ENCODE measurements around the gene STK40.

DNA sequence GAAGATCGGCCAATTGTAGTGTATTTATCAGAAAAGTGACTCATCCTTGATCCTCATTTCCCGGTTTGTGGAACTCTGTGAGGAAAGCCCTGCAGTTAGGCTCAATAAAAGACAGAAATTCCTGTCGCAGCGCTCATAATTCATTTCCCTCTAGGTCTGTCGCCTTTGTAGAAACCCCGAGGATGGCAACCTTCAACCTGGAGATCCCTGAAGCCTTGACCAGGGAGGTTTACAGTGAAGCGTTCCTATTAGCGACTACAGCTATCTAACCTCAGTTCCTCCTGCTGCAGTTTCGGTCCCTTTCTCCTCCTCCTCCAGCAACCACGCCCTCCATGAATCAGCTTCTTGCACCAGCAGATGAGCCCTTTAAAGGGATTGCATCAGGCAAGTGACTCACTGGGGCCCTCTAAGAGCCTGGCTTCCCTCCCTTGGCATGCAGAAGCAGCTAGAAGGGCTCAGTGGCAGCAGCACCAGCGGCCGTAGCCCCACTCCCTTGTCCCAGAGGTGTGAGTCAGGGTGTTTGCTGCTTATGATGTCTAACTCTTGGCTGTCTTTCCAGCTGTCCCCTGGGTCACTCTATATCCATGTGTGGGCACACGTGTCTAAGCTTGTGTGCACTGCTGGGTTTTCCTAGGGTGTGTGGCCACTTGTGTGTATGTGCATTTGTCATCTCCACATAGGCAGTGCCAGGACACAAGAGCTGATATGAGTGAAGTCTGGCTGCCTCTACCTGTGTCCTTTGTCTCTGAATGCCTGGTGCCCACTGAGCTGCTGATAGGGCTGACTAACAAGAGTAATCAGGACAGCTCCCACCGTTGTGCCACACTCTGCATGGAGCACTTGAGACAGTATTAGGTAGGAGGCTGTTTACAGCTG, 779 bp upstream of the STK40 start:
- peak; percentile 88 for TF ChIP-seq POLR2A (IDR thresholded peaks at IDR 0.05)
- TF ChIP-seq, protein P1, sequence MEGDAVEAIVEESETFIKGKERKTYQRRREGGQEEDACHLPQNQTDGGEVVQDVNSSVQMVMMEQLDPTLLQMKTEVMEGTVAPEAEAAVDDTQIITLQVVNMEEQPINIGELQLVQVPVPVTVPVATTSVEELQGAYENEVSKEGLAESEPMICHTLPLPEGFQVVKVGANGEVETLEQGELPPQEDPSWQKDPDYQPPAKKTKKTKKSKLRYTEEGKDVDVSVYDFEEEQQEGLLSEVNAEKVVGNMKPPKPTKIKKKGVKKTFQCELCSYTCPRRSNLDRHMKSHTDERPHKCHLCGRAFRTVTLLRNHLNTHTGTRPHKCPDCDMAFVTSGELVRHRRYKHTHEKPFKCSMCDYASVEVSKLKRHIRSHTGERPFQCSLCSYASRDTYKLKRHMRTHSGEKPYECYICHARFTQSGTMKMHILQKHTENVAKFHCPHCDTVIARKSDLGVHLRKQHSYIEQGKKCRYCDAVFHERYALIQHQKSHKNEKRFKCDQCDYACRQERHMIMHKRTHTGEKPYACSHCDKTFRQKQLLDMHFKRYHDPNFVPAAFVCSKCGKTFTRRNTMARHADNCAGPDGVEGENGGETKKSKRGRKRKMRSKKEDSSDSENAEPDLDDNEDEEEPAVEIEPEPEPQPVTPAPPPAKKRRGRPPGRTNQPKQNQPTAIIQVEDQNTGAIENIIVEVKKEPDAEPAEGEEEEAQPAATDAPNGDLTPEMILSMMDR (IDR thresholded peaks at IDR 0.05): peak in 2 of 4 experiments; percentile 1 to 10
- peak; percentile 99 for TF ChIP-seq POLR2AphosphoS5 (IDR thresholded peaks at IDR 0.05)
